NCI-H748 treated with DMSO at 0.1 percent for 48 hours (cell line): ENCODE measurements around the gene CNOT6.

Source experiments
- DNase-seq: peaks from one replicate; lab custom pipeline; 2025; lab: John Stamatoyannopoulos, UW

CNOT6 gene

GRCh38 chr5:180568914-180569313 is 74.7 kb downstream of the CNOT6 start:
- no peak for DNase-seq

- no peak for DNase-seq
These were observed 81.4 kb downstream of the CNOT6 start for GRCh38 chr5:180575571-180575970.

- DNase-seq, result no peak
These were observed 86.5 kb downstream of the CNOT6 start for GRCh38 chr5:180580681-180581080.

GRCh38 chr5:180583738-180584137 is 89.6 kb downstream of the CNOT6 start:
- DNase-seq, result no peak

GRCh38 chr5:180586204-180586603 is 92.0 kb downstream of the CNOT6 start:
- DNase-seq, result no peak

- no peak for DNase-seq
These were observed 92.7 kb downstream of the CNOT6 start for GRCh38 chr5:180586870-180587269.

GRCh38 chr5:180589771-180590542 is 95.8 kb downstream of the CNOT6 start:
- no peak for DNase-seq

GRCh38 chr5:180590543-180591310 is 96.5 kb downstream of the CNOT6 start:
- DNase-seq, result no peak

- DNase-seq, result no peak
These were observed 97.2 kb downstream of the CNOT6 start, which contains the start of gene SCGB3A1 for GRCh38 chr5:180591311-180591887. Gene SCGB3A1, minus strand, starts transcription at chr5:180591499. Its CDS starts 37 bp downstream, at chr5:180591462.

GRCh38 chr5:180592176-180592575 is 98.0 kb downstream of the CNOT6 start:
- DNase-seq, result no peak

GRCh38 chr5:180593446-180594206 is 99.4 kb downstream of the CNOT6 start:
- DNase-seq, result no peak

GRCh38 chr5:180594311-180595045 is 100.3 kb downstream of the CNOT6 start:
- DNase-seq, result no peak

- no peak for DNase-seq
These were observed 100.8 kb downstream of the CNOT6 start for GRCh38 chr5:180595046-180595379.

- no peak for DNase-seq
These were observed 101.4 kb downstream of the CNOT6 start for GRCh38 chr5:180595381-180596114.

- DNase-seq, result no peak
These were observed 102.0 kb downstream of the CNOT6 start for GRCh38 chr5:180596115-180596667.

- DNase-seq, result no peak
These were observed 102.6 kb downstream of the CNOT6 start for GRCh38 chr5:180596668-180597231.

- DNase-seq, result no peak
These were observed 104.1 kb downstream of the CNOT6 start for GRCh38 chr5:180598316-180598701.

- no peak for DNase-seq
These were observed 104.8 kb downstream of the CNOT6 start for GRCh38 chr5:180598797-180599589.

- no peak for DNase-seq
These were observed 105.4 kb downstream of the CNOT6 start for GRCh38 chr5:180599590-180599914.
